Measurements from ENCODE around the gene TMEM125.

TMEM125 gene

DNA sequence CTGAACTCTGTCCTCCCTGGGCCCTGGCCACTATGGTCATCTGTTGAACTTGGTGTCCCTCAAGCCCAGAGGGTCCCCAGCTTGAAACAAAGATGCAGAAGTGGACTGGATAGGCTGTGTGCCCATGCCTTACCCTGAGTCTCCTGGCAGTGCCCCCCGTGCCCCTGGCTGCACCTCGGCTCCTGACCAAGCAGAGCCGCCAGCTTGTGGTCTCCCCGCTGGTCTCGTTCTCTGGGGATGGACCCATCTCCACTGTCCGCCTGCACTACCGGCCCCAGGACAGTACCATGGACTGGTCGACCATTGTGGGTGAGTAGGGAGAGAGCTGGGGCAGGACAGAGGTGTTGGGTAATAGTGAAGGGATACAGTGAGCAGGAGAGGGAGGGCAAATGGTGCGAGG lies 41.7 kb downstream of the TMEM125 start:
- H3K9ac ChIP-seq (ENCODE audit: low read depth, low read length) = no peak overlapping the region
- H3K4me3 ChIP-seq (ENCODE audit: low read depth, low read length) = no peak overlapping the region
- no peaks in the 10 kb centered on the region for H3K4me1 ChIP-seq (ENCODE audit: control insufficient read depth, insufficient read depth, low read length)
- no peaks in the 10 kb centered on the region for H3K27me3 ChIP-seq (ENCODE audit: control insufficient read depth, insufficient read depth, low read length)
- H3K36me3 ChIP-seq (ENCODE audit: control insufficient read depth, insufficient read depth, low read length) = no peaks in the 10 kb centered on the region
- H3K9me3 ChIP-seq (ENCODE audit: control insufficient read depth, insufficient read depth, low read length) = no peaks in the 10 kb centered on the region

DNA sequence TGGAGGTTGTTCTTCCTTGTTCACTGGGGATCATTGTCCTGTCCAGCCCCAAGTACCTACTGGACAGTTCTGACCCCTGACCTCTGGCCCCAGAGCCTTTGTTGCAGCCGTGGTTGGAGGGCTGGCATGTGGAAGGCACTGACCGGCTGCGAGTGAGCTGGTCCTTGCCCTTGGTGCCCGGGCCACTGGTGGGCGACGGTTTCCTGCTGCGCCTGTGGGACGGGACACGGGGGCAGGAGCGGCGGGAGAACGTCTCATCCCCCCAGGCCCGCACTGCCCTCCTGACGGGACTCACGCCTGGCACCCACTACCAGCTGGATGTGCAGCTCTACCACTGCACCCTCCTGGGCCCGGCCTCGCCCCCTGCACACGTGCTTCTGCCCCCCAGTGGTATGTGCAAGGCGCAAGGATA lies 42.4 kb downstream of the TMEM125 start:
- no peak overlapping the region for H3K4me3 ChIP-seq (ENCODE audit: low read depth, low read length)
- H3K9me3 ChIP-seq (ENCODE audit: control insufficient read depth, insufficient read depth, low read length) = no peaks in the 10 kb centered on the region
- no peaks in the 10 kb centered on the region for H3K27me3 ChIP-seq (ENCODE audit: control insufficient read depth, insufficient read depth, low read length)
- no peak overlapping the region for H3K9ac ChIP-seq (ENCODE audit: low read depth, low read length)
- H3K4me1 ChIP-seq (ENCODE audit: control insufficient read depth, insufficient read depth, low read length) = no peaks in the 10 kb centered on the region
- H3K36me3 ChIP-seq (ENCODE audit: control insufficient read depth, insufficient read depth, low read length) = no peaks in the 10 kb centered on the region

DNA sequence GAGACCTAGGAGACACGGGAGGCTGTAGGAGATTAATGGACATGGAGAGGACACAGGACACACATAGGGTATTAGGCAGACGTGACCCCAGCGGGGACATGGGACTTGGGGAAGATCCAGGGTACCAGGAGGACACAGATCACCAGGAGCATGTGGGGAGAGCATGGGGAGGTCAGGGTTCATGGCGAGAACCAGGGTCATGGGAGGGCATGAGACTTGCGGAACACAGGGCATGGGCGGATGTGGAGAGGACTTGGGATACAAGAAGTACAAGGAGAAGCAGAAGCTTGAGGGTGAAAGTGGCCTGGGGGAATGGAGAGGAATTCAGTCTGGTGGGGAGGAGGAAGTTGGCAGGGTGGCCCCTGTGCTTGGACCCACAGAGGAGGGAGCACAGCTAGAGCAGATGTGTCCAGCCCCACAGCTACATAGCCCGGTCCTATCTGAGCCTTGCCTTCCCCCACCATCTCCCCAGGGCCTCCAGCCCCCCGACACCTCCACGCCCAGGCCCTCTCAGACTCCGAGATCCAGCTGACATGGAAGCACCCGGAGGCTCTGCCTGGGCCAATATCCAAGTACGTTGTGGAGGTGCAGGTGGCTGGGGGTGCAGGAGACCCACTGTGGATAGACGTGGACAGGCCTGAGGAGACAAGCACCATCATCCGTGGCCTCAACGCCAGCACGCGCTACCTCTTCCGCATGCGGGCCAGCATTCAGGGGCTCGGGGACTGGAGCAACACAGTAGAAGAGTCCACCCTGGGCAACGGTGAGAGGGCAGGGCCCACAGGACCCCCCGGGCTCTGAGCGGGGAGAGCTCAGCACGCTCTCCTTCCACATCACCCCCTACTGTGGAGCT lies 43.1 kb downstream of the TMEM125 start:
- Histone ChIP-seq H3K4me3 (ENCODE audit: low read depth, low read length) (no peak overlapping the region), H3K9ac (ENCODE audit: low read depth, low read length) (no peak overlapping the region), H3K27me3 (ENCODE audit: control insufficient read depth, insufficient read depth, low read length) (no peaks in the 10 kb centered on the region)

DNA sequence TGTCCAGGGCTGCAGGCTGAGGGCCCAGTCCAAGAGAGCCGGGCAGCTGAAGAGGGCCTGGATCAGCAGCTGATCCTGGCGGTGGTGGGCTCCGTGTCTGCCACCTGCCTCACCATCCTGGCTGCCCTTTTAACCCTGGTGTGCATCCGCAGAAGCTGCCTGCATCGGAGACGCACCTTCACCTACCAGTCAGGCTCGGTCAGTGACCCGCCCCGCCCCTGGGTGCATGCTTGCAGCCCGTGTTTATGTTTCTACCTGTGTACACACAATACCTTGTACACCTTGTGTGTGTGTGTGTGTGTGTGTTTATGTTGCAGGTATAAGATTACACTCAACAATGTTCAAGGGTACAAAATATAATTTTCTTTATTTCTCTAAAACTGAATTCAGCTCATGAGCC lies 44.0 kb downstream of the TMEM125 start:
- Histone ChIP-seq H3K4me3 (ENCODE audit: low read depth, low read length) (no peak overlapping the region), H3K9me3 (ENCODE audit: control insufficient read depth, insufficient read depth, low read length) (no peaks in the 10 kb centered on the region), H3K9ac (ENCODE audit: low read depth, low read length) (no peak overlapping the region), H3K4me1 (ENCODE audit: control insufficient read depth, insufficient read depth, low read length) (peaks cover 2% of the 10 kb centered on the region), H3K27me3 (ENCODE audit: control insufficient read depth, insufficient read depth, low read length) (no peaks in the 10 kb centered on the region), H3K36me3 (ENCODE audit: control insufficient read depth, insufficient read depth, low read length) (no peaks in the 10 kb centered on the region)

More for the DNA sequence above, 43.1 kb downstream of the TMEM125 start:
- no peaks in the 10 kb centered on the region for H3K4me1 ChIP-seq (ENCODE audit: control insufficient read depth, insufficient read depth, low read length)
- no peaks in the 10 kb centered on the region for H3K9me3 ChIP-seq (ENCODE audit: control insufficient read depth, insufficient read depth, low read length)
- H3K36me3 ChIP-seq (ENCODE audit: control insufficient read depth, insufficient read depth, low read length) = no peaks in the 10 kb centered on the region

DNA sequence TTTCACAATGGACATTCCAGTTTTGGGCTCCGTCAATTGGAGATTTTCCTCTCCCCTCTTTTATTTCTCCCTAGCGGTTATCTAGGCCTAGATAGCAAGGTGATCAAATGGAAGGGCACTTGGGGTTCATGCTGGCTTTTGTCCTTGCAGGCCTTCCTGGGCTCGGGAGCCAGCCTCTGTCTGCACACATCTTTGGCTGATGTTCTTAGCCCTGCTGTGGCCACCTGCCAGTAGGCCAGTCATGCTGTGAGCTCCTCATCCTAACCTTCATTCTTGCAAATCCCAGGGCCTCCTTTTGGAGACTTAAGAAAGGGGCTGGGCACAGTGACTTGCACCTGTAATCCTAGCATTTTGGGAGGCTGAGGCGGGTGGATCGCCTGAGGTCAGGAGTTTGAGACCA lies 44.5 kb downstream of the TMEM125 start:
- Histone ChIP-seq H3K4me1 (ENCODE audit: control insufficient read depth, insufficient read depth, low read length) (peaks cover 2% of the 10 kb centered on the region), H3K9me3 (ENCODE audit: control insufficient read depth, insufficient read depth, low read length) (no peaks in the 10 kb centered on the region), H3K9ac (ENCODE audit: low read depth, low read length) (no peak overlapping the region), H3K36me3 (ENCODE audit: control insufficient read depth, insufficient read depth, low read length) (no peaks in the 10 kb centered on the region), H3K4me3 (ENCODE audit: low read depth, low read length) (no peak overlapping the region), H3K27me3 (ENCODE audit: control insufficient read depth, insufficient read depth, low read length) (no peaks in the 10 kb centered on the region)

DNA sequence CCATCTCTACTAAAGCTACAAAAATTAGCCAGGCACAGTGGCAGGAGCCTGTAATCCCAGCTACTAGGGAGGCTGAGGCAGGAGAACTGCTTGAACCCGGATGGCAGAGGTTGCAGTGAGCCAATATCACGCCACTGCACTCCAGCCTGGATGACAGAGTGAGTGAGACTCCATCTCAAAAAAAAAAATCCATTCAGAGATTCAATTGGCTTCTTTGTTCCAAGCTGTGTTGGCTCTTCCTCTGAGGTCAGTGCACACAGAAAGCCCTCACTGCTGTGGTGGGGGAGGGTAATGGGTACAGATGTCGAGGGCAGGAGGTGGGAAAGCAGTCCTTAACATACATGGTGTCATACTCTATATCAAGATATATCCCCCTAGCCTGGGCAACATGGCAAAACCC lies 45.7 kb downstream of the TMEM125 start:
- Histone ChIP-seq H3K9me3 (ENCODE audit: control insufficient read depth, insufficient read depth, low read length) (no peaks in the 10 kb centered on the region), H3K9ac (ENCODE audit: low read depth, low read length) (no peak overlapping the region), H3K4me1 (ENCODE audit: control insufficient read depth, insufficient read depth, low read length) (peaks cover 2% of the 10 kb centered on the region), H3K27me3 (ENCODE audit: control insufficient read depth, insufficient read depth, low read length) (no peaks in the 10 kb centered on the region), H3K4me3 (ENCODE audit: low read depth, low read length) (no peak overlapping the region), H3K36me3 (ENCODE audit: control insufficient read depth, insufficient read depth, low read length) (no peaks in the 10 kb centered on the region)

GRCh38 chr1:43315963-43316737 lies 46.4 kb downstream of the TMEM125 start:
- H3K4me1 ChIP-seq (ENCODE audit: control insufficient read depth, insufficient read depth, low read length) = peaks cover 2% of the 10 kb centered on the region
- H3K9me3 ChIP-seq (ENCODE audit: control insufficient read depth, insufficient read depth, low read length) = no peaks in the 10 kb centered on the region
- no peaks in the 10 kb centered on the region for H3K36me3 ChIP-seq (ENCODE audit: control insufficient read depth, insufficient read depth, low read length)
- no peak overlapping the region for H3K4me3 ChIP-seq (ENCODE audit: low read depth, low read length)
- H3K9ac ChIP-seq (ENCODE audit: low read depth, low read length) = no peak overlapping the region
- H3K27me3 ChIP-seq (ENCODE audit: control insufficient read depth, insufficient read depth, low read length) = no peaks in the 10 kb centered on the region

DNA sequence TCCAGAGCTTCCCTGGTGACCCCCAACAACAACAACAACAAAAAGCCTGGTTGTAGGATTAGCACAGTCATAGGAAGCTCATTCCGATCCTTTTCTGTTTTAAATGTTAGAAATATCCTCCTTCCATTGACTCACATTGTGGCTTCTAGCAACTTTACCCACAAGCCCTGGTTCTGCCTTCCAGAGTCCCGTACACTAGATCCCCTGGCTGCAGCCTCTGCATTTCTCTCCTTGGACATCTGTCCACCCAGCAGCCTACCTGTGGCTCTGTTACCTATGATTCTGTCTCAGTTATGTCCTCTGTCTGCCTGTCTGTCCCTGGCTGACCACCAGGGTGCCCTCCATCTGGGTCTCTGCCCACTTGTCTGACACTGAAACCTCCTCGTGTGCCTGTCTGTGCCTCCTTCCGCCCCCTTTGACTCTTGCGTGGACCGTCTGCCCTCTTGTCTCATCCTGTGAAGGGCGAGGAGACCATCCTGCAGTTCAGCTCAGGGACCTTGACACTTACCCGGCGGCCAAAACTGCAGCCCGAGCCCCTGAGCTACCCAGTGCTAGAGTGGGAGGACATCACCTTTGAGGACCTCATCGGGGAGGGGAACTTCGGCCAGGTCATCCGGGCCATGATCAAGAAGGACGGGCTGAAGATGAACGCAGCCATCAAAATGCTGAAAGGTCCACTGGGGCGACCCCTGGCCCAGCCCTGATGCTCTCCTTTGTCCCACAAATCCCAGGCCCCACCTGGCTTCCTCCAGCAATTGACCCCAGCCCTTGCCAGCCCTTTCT lies 47.1 kb downstream of the TMEM125 start:
- Histone ChIP-seq H3K9ac (ENCODE audit: low read depth, low read length) (no peak overlapping the region), H3K4me3 (ENCODE audit: low read depth, low read length) (no peak overlapping the region), H3K36me3 (ENCODE audit: control insufficient read depth, insufficient read depth, low read length) (no peaks in the 10 kb centered on the region), H3K9me3 (ENCODE audit: control insufficient read depth, insufficient read depth, low read length) (no peaks in the 10 kb centered on the region), H3K27me3 (ENCODE audit: control insufficient read depth, insufficient read depth, low read length) (no peaks in the 10 kb centered on the region), H3K4me1 (ENCODE audit: control insufficient read depth, insufficient read depth, low read length) (peaks cover 2% of the 10 kb centered on the region)

DNA sequence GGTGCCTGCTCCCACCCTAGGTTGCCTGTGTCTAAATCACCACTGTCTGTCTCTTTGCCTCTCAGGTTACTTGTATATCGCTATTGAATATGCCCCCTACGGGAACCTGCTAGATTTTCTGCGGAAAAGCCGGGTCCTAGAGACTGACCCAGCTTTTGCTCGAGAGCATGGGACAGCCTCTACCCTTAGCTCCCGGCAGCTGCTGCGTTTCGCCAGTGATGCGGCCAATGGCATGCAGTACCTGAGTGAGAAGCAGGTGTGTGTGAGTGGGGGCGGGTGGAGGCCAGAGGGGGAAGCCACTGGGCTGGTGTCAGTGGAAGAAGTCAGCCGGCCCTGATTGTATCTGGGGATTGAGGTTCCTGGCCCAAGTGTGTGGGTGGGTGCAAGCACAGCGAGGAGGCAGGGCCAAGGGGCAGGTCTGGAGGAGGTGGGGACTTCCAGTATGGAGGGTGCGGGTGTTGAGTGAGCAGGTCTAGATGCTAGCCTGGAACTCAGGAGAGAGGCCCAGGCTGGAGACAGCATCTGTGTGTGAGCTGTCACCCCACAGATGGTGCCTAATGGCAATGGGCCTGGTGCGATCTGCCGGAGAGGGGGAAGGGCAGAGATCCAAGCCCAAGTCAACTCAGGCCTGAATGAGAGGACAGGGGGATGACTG lies 48.2 kb downstream of the TMEM125 start:
- Histone ChIP-seq H3K4me3 (ENCODE audit: low read depth, low read length) (no peak overlapping the region), H3K9ac (ENCODE audit: low read depth, low read length) (no peak overlapping the region), H3K9me3 (ENCODE audit: control insufficient read depth, insufficient read depth, low read length) (no peaks in the 10 kb centered on the region), H3K4me1 (ENCODE audit: control insufficient read depth, insufficient read depth, low read length) (peaks cover 2% of the 10 kb centered on the region), H3K36me3 (ENCODE audit: control insufficient read depth, insufficient read depth, low read length) (no peaks in the 10 kb centered on the region), H3K27me3 (ENCODE audit: control insufficient read depth, insufficient read depth, low read length) (no peaks in the 10 kb centered on the region)

- Histone ChIP-seq H3K9ac (ENCODE audit: low read depth, low read length) (no peak overlapping the region), H3K4me1 (ENCODE audit: control insufficient read depth, insufficient read depth, low read length) (peaks cover 2% of the 10 kb centered on the region), H3K36me3 (ENCODE audit: control insufficient read depth, insufficient read depth, low read length) (no peaks in the 10 kb centered on the region), H3K9me3 (ENCODE audit: control insufficient read depth, insufficient read depth, low read length) (no peaks in the 10 kb centered on the region), H3K27me3 (ENCODE audit: control insufficient read depth, insufficient read depth, low read length) (no peaks in the 10 kb centered on the region), H3K4me3 (ENCODE audit: low read depth, low read length) (no peak overlapping the region)
Observed at GRCh38 chr1:43318831-43319230, 49.0 kb downstream of the TMEM125 start.

- H3K4me1 ChIP-seq (ENCODE audit: control insufficient read depth, insufficient read depth, low read length) = peaks cover 2% of the 10 kb centered on the region
- no peak overlapping the region for H3K9ac ChIP-seq (ENCODE audit: low read depth, low read length)
- H3K27me3 ChIP-seq (ENCODE audit: control insufficient read depth, insufficient read depth, low read length) = no peaks in the 10 kb centered on the region
- H3K4me3 ChIP-seq (ENCODE audit: low read depth, low read length) = no peak overlapping the region
- no peaks in the 10 kb centered on the region for H3K36me3 ChIP-seq (ENCODE audit: control insufficient read depth, insufficient read depth, low read length)
- no peaks in the 10 kb centered on the region for H3K9me3 ChIP-seq (ENCODE audit: control insufficient read depth, insufficient read depth, low read length)
Observed at GRCh38 chr1:43319288-43319687, 49.5 kb downstream of the TMEM125 start.
